Pulmonary artery endothelial cell (primary cell): ENCODE data around the gene TM4SF4. TPM values are rescaled to one million over a fixed set of nuclear protein-coding genes. Genes with fewer than 3 reads are reported as not detected.

Experiments
- DNase-seq: peaks from one replicate; pipeline ENCODE4 v3.0.0-alpha.2; 2011; ENCODE audit warnings: low read depth, low spot score
- total RNA-seq: library from RNA; depleted of rRNA; stranded (reverse); fragments of >200 nt; gene quantifications from 2 replicates; pipeline ENCODE4 v1.2.3, GENCODE V29; 2014

The TM4SF4 gene
- total RNA-seq, 1 donor from 2014 or later = not detected

GRCh38 chr3:149481491-149481890 lies 7.0 kb downstream of the TM4SF4 start:
- DNase-seq = no peak

- no peak for DNase-seq
Measured at GRCh38 chr3:149486726-149487125, 12.2 kb downstream of the TM4SF4 start.

- DNase-seq = no peak
Measured at GRCh38 chr3:149487598-149488197, 13.2 kb downstream of the TM4SF4 start.

- no peak for DNase-seq
Measured at GRCh38 chr3:149489060-149489690, 14.7 kb downstream of the TM4SF4 start.

GRCh38 chr3:149490260-149490971 lies 15.9 kb downstream of the TM4SF4 start:
- no peak for DNase-seq

GRCh38 chr3:149493315-149494021 lies 19.0 kb downstream of the TM4SF4 start:
- DNase-seq = no peak

GRCh38 chr3:149494022-149494758 lies 19.7 kb downstream of the TM4SF4 start:
- no peak for DNase-seq

GRCh38 chr3:149494759-149495580 lies 20.5 kb downstream of the TM4SF4 start:
- DNase-seq = no peak

GRCh38 chr3:149495581-149496125 lies 21.2 kb downstream of the TM4SF4 start:
- DNase-seq = no peak

- DNase-seq = no peak
Measured at GRCh38 chr3:149496891-149497290, 22.4 kb downstream of the TM4SF4 start.

GRCh38 chr3:149497966-149498670 lies 23.6 kb downstream of the TM4SF4 start:
- DNase-seq = no peak

- no peak for DNase-seq
Measured at GRCh38 chr3:149501524-149501923, 27.0 kb downstream of the TM4SF4 start.

- no peak for DNase-seq
Measured at GRCh38 chr3:149502438-149502837, 27.9 kb downstream of the TM4SF4 start.

- DNase-seq = no peak
Measured at GRCh38 chr3:149506540-149506939, 32.0 kb downstream of the TM4SF4 start.

- no peak for DNase-seq
Measured at GRCh38 chr3:149506965-149507364, 32.5 kb downstream of the TM4SF4 start.

GRCh38 chr3:149507491-149508324 lies 33.2 kb downstream of the TM4SF4 start:
- no peak for DNase-seq

- DNase-seq = no peak
Measured at GRCh38 chr3:149509526-149509925, 35.0 kb downstream of the TM4SF4 start.

- DNase-seq = no peak
Measured at GRCh38 chr3:149510480-149510879, 36.0 kb downstream of the TM4SF4 start.
